Panc1 (cell line): ENCODE measurements around the gene RBM8A. TPM values are rescaled to one million over a fixed set of nuclear protein-coding genes. Genes with fewer than 3 reads are reported as not detected.

Source experiments
- ATAC-seq: fragments of 200-7000 bp; cut with Tn5 transposase; 2 replicates; pipeline ENCODE4 v1.9.1; 2020; ENCODE audit warnings: mild to moderate bottlenecking, moderate library complexity
- BruUV-seq: library from RNA; stranded (reverse); fragments of 400-500 nt; replicated peaks from 2 replicates; lab custom pipeline; 2021; lab: Mats Ljungman, UMichigan
- CTCF ChIA-PET: fragments of 300-600 bp; sonication (Branson Sonifier 250); formaldehyde crosslinking; loops from one replicate; lab custom pipeline; 2022; ENCODE audit warnings: antibody characterized with exemption; lab: Charles Lee
- POLR2A ChIA-PET: fragments of 300-600 bp; sonication (Branson Sonifier 250); formaldehyde crosslinking; loops from one replicate; lab custom pipeline; 2022; ENCODE audit warnings: antibody characterized with exemption; lab: Charles Lee
- DNase-seq: peaks from one replicate; pipeline ENCODE4 v3.0.0-alpha.2; 2010; ENCODE audit warnings: low read depth, low spot score
- H3K27ac ChIP-seq: 2 replicates; pipeline ENCODE4 v1.5.1; 2011; ENCODE audit warnings: mild to moderate bottlenecking, low read length, inconsistent platforms
- H3K27me3 ChIP-seq: fragments of 200-500 bp; sonication (Bioruptor generic); 2 replicates; pipeline ENCODE4 v1.6.0; 2014; ENCODE audit warnings: low read length, inconsistent platforms; ENCODE audit not compliant: control insufficient read depth, insufficient read depth
- H3K36me3 ChIP-seq: fragments of 200-500 bp; sonication (Bioruptor generic); 2 replicates; pipeline ENCODE4 v1.5.1; 2014; ENCODE audit warnings: inconsistent platforms, mild to moderate bottlenecking, low read length, moderate library complexity; ENCODE audit not compliant: control insufficient read depth, insufficient read depth
- H3K4me1 ChIP-seq: 2 replicates; pipeline ENCODE4 v1.5.1; 2011; ENCODE audit warnings: inconsistent platforms, mild to moderate bottlenecking, low read length, moderate library complexity; ENCODE audit not compliant: control insufficient read depth, insufficient read depth
- H3K4me3 ChIP-seq, 2 experiments: 2 replicates each; pipeline ENCODE4 v1.5.1; 2011 to 2012; ENCODE audit warnings: low read depth in 2 of 2, low read length in 2 of 2, mild to moderate bottlenecking in 2 of 2, inconsistent platforms in 1 of 2, moderate library complexity in 1 of 2
- H3K9me3 ChIP-seq: fragments of 200-500 bp; sonication (Bioruptor generic); 2 replicates; pipeline ENCODE4 v1.5.1; 2014; ENCODE audit warnings: low read depth, mild to moderate bottlenecking, inconsistent platforms, low read length, moderate library complexity; ENCODE audit not compliant: control insufficient read depth, insufficient read depth
- POLR2AphosphoS5 ChIP-seq: IDR thresholded peaks from 2 replicates; pipeline ENCODE4 v1.6.1; 2012; ENCODE audit warnings: mild to moderate bottlenecking, low read depth, low read length, moderate library complexity
- SIN3A ChIP-seq: IDR thresholded peaks from 2 replicates; pipeline ENCODE4 v1.6.1; 2012; ENCODE audit warnings: low read depth, mild to moderate bottlenecking, low read length, moderate library complexity, borderline replicate concordance; ENCODE audit not compliant: insufficient read depth
- TCF7L2 ChIP-seq: IDR thresholded peaks from 2 replicates; pipeline ENCODE4 v1.6.1; 2011; ENCODE audit warnings: mild to moderate bottlenecking, low read depth, low read length, inconsistent platforms
- in situ Hi-C: cut with HindIII; loops from 2 replicates; pipeline ENCODE4 v1.10.0; 2016; ENCODE audit warnings: low sequenced_read_pairs, low pct_unique_long_range_greater_than_20kb
- intact Hi-C: fragments of 100-400 bp; cut with micrococcal nuclease; formaldehyde crosslinking; loops from one replicate; pipeline ENCODE4 v1.10.0; 2022; ENCODE audit not compliant: unreplicated experiment
- total RNA-seq: library from RNA; stranded (reverse); gene quantifications from one replicate; pipeline ENCODE4 v1.2.1, GENCODE V29; 2021; ENCODE audit not compliant: unreplicated experiment
- TF ChIP-seq, protein P1 (sequence below): fragments of 450-650 bp; IDR thresholded peaks from 2 replicates; pipeline ENCODE4 v1.5.1; 2017; ENCODE audit warnings: mild to moderate bottlenecking
- TF ChIP-seq, protein P2 (sequence below), 2 experiments: IDR thresholded peaks; 2 replicates each; pipeline ENCODE4 v1.6.1; 2011 to 2012; ENCODE audit warnings: low read depth in 2 of 2, control low read depth in 1 of 2, low read length in 1 of 2, mild to moderate bottlenecking in 1 of 2, moderate library complexity in 1 of 2; ENCODE audit not compliant: insufficient read depth in 1 of 2

Gene RBM8A
- total RNA-seq, 1 experiment from 2014 or later, result 172 TPM

GRCh38 chr1:145975216-145975615 is 47.9 kb upstream of the RBM8A start:
- ATAC-seq (no peak), DNase-seq (no peak)
- CTCF ChIA-PET, result no interaction called here
- POLR2A ChIA-PET, result no interaction called here
- intact Hi-C loops, result loop anchor here (5.0 kb wide), 1 partner anchor 37 kb away; no protein-coding TSS in a partner anchor
- Histone ChIP-seq H3K4me3 (no peak overlapping the region), H3K27me3 (no peaks in the 10 kb centered on the region), H3K4me1 (0 out of 2 replicates have a peak, but pooled peaks cover 4% of the 10 kb centered on the region), H3K36me3 (no peaks in the 10 kb centered on the region), H3K27ac (no peak overlapping the region), H3K9me3 (no peaks in the 10 kb centered on the region)
- no TSS peak for BruUV-seq
- TF ChIP-seq TCF7L2 (no peak), POLR2AphosphoS5 (no peak), SIN3A (no peak)
- TF ChIP-seq, protein P1, sequence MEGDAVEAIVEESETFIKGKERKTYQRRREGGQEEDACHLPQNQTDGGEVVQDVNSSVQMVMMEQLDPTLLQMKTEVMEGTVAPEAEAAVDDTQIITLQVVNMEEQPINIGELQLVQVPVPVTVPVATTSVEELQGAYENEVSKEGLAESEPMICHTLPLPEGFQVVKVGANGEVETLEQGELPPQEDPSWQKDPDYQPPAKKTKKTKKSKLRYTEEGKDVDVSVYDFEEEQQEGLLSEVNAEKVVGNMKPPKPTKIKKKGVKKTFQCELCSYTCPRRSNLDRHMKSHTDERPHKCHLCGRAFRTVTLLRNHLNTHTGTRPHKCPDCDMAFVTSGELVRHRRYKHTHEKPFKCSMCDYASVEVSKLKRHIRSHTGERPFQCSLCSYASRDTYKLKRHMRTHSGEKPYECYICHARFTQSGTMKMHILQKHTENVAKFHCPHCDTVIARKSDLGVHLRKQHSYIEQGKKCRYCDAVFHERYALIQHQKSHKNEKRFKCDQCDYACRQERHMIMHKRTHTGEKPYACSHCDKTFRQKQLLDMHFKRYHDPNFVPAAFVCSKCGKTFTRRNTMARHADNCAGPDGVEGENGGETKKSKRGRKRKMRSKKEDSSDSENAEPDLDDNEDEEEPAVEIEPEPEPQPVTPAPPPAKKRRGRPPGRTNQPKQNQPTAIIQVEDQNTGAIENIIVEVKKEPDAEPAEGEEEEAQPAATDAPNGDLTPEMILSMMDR, result no peak
- TF ChIP-seq, protein P2, sequence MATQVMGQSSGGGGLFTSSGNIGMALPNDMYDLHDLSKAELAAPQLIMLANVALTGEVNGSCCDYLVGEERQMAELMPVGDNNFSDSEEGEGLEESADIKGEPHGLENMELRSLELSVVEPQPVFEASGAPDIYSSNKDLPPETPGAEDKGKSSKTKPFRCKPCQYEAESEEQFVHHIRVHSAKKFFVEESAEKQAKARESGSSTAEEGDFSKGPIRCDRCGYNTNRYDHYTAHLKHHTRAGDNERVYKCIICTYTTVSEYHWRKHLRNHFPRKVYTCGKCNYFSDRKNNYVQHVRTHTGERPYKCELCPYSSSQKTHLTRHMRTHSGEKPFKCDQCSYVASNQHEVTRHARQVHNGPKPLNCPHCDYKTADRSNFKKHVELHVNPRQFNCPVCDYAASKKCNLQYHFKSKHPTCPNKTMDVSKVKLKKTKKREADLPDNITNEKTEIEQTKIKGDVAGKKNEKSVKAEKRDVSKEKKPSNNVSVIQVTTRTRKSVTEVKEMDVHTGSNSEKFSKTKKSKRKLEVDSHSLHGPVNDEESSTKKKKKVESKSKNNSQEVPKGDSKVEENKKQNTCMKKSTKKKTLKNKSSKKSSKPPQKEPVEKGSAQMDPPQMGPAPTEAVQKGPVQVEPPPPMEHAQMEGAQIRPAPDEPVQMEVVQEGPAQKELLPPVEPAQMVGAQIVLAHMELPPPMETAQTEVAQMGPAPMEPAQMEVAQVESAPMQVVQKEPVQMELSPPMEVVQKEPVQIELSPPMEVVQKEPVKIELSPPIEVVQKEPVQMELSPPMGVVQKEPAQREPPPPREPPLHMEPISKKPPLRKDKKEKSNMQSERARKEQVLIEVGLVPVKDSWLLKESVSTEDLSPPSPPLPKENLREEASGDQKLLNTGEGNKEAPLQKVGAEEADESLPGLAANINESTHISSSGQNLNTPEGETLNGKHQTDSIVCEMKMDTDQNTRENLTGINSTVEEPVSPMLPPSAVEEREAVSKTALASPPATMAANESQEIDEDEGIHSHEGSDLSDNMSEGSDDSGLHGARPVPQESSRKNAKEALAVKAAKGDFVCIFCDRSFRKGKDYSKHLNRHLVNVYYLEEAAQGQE (IDR thresholded peaks at IDR 0.05; ENCODE audit: insufficient read depth in 1 of 2, low read depth in 2 of 2, low read length in 1 of 2), result no peak
- in situ Hi-C loops, result no loop called here

- in situ Hi-C loops (no loop called here), intact Hi-C loops (loop anchor here (5.0 kb wide), 1 partner anchor 38 kb away; no protein-coding TSS in a partner anchor)
- ChIA-PET CTCF (no interaction called here), POLR2A (no interaction called here)
- no peaks in the 10 kb centered on the region for H3K36me3 ChIP-seq
- H3K4me1 ChIP-seq, result 0 out of 2 replicates have a peak, but pooled peaks cover 4% of the 10 kb centered on the region
- no peak for DNase-seq
- TF ChIP-seq TCF7L2 (no peak), POLR2AphosphoS5 (no peak)
- no TSS peak for BruUV-seq
- H3K27me3 ChIP-seq, result no peaks in the 10 kb centered on the region
- H3K4me3 ChIP-seq, result no peak overlapping the region
- H3K9me3 ChIP-seq, result no peaks in the 10 kb centered on the region
- ATAC-seq, result no peak
- no peak overlapping the region for H3K27ac ChIP-seq
Measured at GRCh38 chr1:145974721-145975120, 47.4 kb upstream of the RBM8A start.

GRCh38 chr1:145972580-145972979 is 45.3 kb upstream of the RBM8A start:
- BruUV-seq, result no TSS peak
- Histone ChIP-seq H3K27me3 (no peaks in the 10 kb centered on the region), H3K4me1 (0 out of 2 replicates have a peak, but pooled peaks cover 4% of the 10 kb centered on the region), H3K27ac (no peak overlapping the region), H3K4me3 (no peak overlapping the region), H3K36me3 (no peaks in the 10 kb centered on the region), H3K9me3 (peaks cover 1% of the 10 kb centered on the region; the same call in 1 of the 2 replicates)
- POLR2A ChIA-PET, result no interaction called here
- in situ Hi-C loops, result no loop called here
- CTCF ChIA-PET, result no interaction called here
- TF ChIP-seq SIN3A (no peak), TCF7L2 (no peak)
- TF ChIP-seq, protein P1, result no peak
- TF ChIP-seq, protein P2 (IDR thresholded peaks at IDR 0.05; ENCODE audit: insufficient read depth in 1 of 2, low read depth in 2 of 2, low read length in 1 of 2), result no peak
- DNase-seq (no peak), ATAC-seq (no peak)
- intact Hi-C loops, result no loop called here
